Daoy (cell line): Measurements from ENCODE around the gene SLC7A10. TPM values are rescaled to one million over a fixed set of nuclear protein-coding genes. Genes with fewer than 3 reads are reported as not detected.

Experiments
- DNase-seq: peaks from one replicate; pipeline ENCODE4 v3.0.0-alpha.2; 2015; ENCODE audit warnings: low read depth
- total RNA-seq: library from RNA; depleted of rRNA; stranded (reverse); fragments of >200 nt; shearing (Covaris generic); gene quantifications from 2 replicates; pipeline ENCODE4 v1.2.3, GENCODE V29; 2014; rRNA removed

Gene SLC7A10
- not detected in 2 replicates for total RNA-seq

DNA sequence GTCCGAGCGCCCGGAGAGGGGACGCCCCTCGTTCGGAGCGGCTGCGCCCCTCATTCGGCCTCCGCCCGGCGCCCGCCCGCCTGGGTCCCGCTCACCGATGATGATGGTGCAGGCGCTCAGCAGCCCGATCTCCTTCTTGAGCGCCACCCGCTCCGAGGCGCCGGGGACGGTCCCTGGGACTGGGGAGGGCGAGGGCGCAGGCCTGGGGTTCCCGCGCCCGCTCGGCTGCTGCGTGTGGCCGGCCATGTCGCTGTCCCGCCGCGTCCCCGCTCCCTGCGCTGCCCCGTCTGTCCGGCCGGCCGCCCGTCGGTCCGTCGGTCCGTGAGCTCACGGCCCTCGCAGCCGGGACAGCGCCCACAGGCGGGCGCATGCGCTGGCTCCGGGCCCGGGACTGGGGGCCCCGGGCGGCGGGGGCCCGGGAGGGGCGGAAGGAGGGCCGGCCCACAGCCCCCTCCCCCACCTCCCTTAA lies at the start of gene SLC7A10:
Gene SLC7A10, minus strand, starts transcription at position 393 of the 469 bp plus-strand sequence. Its CDS starts 147 bp downstream, at position 246.
- DNase-seq = no peak

DNA sequence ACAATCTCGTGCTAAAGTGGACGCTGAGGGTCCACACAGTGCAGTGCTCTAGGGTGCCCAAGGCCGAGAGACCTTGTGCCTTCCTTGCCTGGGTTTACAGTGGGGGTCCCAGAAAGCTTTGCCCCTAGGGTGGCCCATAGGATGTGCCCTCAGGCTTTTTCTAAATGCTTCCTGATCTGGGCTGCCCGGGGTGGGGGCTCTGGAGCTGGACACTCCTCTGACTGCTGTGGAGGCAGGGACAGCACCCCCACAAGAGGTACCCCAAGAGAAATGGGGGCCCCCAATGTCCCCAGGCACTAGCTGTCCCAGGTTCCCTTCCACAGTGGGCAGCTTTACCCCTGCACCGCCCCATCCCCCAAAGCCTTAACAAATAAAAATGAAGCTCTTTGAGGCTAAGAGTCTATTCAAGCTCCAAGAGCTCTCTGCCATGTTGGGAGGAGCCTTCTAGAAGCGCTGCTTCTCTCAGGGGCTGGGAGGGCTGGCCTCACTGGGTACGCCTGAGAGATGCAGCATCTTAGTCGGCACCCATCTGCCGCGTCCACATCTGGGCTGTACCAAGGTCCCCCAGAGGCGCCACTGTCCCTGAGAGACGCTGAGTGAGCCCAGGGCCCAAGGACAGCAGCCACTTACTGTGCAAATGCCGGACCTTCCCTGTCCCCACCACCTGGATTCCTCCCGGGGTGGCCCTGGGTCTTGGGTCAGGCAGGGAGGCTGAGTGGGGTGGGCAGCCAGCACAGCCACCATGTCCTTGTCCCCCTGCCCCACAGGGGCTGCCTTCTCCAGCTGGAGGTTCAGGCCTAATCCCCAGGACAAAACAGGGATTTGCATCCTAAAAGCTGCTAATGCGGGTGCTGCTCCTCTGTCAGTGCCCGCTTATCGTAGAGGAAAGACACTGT lies 49.3 kb upstream of the SLC7A10 start:
- DNase-seq = no peak

DNA sequence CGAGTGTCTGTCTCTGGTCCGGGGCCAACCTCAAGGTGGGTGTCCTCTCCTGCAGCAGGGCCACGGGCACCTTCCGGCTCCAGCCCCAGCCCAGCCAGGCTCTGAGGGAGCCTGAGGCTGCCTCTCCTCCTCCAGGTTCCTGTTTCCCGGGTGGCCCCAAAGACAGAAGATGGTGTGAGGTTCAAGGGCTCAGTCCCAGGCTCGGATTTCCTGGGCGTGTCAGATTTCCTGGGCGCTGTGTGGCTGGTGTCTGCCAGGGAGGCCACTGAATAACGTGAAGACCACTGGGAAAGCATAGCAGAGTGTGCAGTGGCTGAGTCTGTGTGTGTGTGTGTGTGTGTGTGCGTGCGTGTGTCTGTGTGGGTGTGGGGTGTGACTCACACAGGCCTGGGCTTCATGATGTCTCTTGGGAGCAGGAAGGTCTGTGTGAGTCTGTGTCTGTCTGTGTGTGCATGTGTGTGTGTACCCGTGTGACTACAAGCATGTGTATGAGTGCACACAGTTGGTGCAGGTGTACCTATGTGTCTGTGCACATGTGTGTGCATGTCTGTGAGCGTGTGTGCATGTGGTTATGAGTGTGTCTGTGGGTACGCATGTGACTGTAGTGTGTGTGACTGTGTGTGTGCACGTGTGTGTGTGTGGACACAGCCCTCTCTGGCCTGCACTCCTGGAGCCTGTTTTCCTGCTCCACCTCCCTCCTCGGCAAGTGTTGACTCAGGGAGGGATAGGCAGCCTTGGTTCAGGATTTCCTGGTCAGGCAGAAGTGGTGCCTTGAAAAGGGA lies 48.4 kb upstream of the SLC7A10 start:
- peak; percentile 84 for DNase-seq

DNA sequence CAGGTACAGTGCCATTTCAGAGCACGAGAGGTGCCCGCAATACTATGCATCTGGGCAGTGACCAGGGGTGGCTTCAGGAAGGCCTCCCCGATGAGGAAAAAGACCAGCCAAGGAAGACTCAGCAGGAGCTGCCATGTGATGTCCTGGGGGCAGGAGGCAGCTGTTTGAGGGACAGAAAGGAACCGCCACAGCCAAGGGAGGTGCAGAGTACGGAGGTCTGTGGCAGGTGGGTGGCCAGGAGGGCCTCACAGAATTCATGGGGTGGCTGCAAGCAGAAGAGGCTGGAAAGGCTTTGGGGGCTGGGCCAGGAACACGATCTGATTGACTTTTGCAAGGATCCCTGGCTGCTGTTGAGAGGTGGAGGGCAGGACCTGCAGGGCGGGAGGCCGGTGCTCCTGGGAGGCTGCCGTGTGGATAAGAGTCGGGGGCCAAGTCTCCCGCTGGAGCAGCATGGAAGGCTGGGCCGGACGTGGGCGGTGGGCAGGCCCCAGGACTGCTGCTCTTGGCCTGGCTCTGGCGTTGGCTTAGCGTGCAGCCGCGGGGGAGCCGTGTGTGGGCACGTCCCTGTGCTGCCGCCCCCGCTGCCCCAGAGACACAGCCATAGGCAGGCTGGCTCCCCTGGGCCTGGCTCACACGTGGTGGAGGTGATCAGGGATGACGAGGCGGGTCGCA lies 47.6 kb upstream of the SLC7A10 start:
- peak; percentile 43 for DNase-seq

DNA sequence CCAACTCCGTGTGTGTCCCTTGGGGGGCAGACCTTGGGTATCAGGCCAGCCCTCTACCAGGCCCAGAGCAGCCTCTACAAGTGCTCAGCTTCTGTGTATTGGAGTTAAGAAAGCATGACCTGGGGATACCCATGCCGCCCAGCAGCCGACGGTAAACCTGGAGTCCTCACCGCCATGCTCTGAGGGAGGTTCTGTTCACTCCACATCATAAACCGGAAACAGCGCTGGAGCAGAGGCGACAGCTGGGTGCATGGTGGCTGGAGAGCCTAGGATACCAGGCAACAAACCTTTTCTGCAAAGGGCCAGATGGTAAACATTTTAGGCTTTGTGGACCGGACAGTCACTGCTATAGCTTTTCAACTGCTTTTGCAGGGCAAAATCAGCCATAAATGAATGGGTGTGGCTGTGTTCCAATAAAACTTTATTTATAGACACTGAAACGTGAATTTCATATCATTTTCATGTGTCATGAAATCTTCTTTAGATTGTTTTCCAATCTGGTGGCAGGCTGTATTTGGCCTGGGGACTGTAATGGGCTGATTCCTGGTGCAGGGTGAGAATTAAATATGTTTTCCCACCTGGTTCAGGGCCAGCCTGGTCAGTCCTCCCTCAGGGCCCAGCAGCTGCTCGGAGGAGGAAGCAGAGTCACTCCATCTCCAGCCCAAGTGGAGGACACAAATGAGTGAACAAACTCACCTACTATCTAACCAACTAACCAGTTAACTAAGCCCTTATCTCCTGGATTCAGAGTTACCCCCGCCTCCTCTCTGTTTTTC lies 45.8 kb upstream of the SLC7A10 start:
- no peak for DNase-seq

DNA sequence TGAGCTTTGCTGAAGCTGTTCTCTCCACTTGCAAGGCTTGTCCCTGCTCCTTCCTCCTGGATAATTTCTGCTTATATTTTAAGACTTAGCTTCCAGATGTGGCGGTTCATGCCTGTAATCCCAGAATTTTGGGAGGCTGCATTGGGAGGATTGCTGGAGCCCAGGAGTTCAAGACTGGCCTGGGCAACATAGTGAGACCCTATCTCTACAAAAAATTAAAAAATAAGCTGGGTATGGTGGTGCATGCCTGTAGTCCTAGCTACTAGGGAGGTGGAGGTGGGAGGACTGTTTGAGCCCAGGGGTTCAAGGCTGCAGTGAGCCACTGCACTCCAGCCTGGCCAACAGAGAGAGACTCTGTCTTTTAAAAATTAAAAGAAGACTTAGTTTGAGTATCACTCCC lies 45.1 kb upstream of the SLC7A10 start:
- DNase-seq = no peak

DNA sequence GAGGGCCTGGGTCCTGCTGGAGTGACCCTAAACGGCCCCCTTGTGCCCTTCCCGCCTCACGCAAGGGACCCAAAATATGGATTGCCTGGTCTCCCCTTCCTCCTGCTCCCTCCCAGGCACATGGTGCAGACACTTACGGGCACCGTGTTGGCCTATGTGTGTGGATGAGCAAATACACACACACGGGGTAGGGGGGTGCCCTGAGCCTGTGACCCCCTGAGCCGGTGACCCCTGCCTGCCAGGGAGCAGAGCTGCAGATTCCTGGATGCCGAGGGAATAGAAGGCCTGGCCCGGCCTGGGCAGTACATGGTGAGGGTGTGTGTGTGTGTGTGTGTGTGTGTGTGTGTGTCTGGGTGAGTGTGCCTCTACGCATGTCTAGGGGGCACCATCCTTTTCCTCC lies 43.4 kb upstream of the SLC7A10 start:
- no peak for DNase-seq

DNA sequence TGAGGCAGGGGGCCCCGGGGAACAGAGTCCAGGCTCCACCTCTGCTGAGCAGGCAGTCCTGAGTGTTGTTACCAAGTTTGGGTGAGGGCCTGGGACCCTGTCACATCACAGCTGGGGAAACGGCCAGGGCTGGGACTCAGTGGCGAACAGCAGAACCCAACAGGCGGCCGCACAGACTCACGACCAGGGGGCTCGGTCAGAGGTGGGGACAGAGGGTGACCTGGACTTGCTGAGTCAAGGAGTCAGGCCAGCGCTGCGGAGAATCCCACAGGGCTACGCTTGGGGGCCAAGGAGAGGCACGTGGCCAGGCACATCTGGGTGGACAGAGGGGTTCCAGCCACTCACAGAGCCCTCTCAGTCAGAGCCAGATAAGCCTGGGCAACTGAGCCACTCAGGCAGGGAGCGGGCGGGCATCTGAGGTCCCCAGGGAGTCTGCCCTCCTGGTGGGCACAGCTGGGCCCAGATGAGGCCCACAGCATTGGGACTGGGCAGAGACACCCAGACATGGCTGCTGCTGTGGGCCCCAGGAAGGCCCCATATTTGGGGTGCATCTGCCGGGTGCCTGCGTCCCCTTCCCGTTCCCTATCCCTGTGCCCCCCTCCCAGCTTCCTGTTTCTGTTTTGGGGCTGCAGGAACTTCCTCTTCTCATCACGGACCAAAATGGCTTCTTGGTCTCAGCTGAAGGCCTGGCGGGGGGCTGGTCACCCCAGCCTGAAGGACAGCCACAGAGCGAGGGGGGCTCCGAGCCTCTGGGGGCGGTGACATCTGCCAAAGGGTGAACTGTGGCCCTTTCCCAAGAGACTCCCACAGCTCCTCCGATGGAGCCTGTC lies 42.7 kb upstream of the SLC7A10 start:
- DNase-seq = no peak

DNA sequence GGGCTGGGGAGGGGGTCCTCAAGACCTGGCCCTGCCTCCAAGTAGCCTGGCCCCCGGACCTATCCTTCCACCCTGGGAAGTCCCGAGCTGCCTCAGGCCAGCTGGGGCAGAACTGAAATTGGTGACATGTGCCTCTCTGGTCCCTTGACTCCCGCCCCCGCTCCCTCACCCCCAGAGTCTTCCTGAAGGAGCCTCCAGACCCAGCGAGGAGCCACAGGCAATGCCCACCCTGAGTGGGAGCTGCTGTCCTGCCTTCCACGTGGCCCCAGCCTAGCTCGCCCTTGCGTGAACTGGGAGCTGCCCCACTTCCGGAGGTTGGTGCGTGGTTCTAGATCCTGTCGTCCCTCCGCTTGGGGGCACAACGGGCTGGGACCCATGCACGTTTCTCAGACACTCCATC lies 42.1 kb upstream of the SLC7A10 start:
- DNase-seq = no peak

DNA sequence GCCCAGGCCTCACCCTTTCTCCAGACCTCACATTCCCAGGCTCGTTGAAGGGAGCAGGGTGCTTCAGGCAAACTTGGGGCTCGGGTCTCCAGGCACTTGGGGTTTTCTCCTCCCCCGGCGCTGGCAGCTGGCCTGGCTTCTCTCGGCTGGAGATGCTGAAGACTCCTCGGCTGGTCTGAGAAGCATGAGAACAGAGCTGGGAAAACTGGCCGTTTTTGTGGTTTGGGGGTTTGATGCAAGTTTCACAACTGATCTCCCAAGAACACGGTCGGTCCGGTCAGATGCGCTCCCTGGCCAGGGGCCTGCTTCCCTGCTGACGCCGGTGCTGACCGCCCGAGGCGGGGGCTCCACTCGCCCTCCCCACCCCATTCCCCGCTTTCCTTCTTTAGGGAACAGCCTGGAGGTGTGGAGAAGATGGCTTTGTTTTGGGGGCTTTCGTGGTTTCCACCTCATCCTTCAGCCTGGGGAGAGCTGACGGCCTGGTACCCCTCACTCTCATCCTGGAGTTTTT lies 41.4 kb upstream of the SLC7A10 start:
- DNase-seq = no peak

DNA sequence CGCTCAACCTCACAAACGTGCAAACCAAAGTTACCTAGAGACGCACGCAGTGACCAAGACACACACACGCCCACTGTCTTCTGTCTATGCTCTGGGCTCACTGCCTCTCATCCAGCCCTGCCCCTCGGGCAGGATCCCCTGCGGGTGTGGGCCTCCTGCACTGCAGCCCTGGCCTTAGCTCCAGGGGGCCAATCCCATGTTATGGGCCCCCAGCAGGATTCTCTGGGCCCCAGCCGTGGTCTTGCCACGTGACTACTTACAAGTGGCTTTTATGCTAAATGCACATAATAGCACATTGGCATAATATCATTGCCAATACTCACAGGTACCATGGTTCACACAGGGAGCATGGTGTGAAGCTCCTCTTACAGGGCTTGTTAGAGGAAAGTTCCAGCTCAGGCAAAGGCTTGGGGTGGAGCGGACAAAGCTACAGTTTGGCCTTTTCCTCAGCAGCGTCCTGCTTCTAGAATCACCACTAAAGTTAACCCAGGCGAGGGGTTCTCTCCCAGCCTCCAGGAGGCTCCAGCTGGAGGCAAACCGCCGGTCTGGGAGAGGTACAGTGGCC lies 39.3 kb upstream of the SLC7A10 start:
- no peak for DNase-seq

DNA sequence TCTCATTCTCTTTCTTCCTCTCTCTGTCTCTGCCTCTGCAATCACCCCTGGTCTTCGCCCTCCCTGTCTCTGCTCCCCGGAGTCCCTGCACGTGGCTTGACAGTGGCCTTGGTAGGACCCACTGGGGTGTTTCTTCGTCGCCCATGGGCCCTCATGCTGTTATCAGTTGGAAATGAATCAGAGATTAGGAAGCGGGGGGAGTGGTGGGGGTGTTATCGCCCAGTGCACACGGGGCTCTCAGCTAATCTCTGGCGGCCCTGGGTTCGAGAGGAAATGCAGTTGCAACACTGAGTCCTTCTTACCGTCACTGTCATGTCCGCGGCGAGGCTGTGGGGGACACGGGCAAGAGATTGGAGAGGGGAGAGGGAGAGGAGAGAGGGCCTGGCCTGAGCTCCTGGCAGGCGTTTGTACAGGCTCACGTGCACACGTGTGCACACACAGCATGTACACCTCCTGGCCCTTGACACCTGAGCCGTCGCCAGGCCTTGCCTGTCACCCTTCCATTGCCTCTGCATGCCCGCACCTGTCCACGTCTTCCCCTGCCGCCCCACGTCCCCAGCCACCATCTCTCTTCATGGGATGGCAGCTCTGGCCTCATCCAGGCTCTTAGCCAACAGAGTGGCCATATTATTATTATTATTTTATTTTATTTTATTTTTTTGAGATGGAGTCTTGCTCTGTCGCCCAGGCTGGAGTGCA lies 37.8 kb upstream of the SLC7A10 start:
- no peak for DNase-seq

DNA sequence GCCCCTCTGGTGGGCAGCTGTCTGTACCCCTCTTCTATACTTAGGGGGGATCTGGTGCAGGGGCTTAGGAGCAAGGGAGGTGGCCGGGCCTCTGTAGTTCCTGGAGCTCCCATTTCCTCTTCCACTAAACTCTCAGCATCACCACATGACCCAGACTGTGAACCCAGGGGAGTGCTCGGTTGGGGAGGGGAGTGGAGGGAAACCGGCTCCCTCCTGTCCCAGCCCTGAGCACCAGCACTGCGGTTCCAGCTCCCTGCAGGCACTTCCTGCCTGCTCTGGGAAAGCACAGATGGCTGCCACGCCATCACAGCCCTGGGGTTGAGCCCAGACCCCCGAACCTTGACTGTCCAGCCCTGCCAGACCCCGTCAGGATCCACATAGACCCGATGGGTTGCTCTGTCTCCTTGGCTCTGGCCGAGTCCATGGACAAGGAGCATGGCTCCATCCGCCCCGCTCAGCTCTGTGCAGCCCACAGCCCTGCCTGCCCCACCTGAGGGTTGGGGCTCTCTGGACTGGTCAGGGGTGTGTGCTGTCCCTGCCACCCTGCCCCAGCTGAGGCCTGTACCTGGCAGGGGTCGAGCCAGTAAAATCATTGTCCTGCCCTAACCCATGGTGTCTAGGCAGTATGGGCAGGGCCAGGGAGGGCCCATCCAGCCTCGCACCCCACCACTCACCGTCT lies 36.0 kb upstream of the SLC7A10 start:
- peak; percentile 29 for DNase-seq

DNA sequence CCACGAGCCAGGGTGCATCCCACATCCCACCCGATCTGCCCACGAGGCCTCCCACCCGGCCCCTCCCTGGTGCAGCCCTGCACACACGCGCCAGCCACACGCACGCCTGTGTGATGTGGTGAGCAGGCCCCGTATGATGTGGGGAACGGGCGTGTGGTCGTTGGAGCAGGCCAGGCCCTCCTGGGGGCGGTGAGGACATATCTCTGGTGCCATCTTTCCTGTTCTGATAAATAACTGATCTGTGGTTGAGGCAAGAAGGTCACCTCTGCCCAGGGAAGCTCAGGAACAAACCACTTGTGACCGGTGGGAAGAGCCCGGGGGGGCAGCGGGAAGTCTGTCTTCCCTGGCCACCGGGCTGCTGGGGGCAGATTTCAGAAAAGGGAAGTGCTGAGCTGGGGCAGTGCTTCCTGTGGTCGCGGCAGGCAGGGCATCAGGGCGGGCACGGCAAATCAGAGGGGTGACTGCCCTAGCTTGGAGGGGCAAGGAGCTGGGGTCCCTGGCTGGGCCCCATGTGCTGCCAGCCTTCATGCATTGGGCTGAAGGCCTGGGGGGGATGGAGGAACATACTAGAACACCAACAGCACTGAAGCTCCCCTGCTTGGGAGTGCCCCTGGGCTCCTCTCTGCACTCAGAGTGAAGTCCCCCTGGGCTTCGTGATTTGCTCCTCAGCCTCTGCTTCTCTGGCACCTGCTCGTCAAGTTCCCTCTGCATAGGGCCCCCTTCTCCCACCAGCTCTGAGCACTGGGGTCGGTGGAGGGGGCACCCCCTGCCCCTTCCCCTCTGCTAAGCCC lies 35.2 kb upstream of the SLC7A10 start:
- no peak for DNase-seq

DNA sequence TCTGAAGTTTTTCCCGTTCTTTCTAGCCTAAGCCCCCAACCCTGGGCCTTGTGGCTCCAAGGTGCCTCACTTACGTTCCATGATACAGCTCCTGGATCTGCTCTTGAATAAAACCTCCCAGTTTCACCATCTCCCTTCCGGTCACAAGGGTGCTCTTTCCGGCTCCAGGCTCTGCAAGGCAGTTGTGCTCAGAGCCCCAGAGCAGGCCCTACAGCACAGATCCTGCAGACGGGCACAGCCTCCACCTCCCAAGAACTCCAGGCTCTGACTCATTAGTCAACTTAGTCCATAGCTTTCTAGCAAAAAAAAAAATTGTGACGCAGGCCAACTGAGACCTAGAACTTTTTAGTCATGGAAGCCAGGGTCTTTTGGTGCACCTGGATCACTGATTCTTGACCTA lies 33.9 kb upstream of the SLC7A10 start:
- DNase-seq = peak; percentile 29

DNA sequence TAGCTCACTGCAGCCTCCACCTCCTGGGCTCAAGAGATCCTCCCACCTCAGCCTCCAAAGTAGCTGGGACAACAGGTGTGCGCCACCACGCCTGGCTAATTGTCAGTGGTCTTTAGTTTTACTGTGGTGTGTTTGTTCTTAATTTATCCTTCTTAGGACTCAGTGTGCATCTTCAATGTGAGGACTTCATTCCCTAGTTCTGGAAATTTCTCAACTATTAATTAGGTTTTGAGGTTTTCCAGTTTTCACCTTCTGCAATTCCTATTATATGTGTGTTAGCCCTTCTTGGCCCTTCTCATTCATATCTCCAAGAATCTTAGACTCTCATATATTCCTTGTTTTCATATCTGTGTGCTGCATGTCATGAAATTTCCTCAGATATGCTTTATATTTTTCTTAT lies 32.2 kb upstream of the SLC7A10 start:
- no peak for DNase-seq

DNA sequence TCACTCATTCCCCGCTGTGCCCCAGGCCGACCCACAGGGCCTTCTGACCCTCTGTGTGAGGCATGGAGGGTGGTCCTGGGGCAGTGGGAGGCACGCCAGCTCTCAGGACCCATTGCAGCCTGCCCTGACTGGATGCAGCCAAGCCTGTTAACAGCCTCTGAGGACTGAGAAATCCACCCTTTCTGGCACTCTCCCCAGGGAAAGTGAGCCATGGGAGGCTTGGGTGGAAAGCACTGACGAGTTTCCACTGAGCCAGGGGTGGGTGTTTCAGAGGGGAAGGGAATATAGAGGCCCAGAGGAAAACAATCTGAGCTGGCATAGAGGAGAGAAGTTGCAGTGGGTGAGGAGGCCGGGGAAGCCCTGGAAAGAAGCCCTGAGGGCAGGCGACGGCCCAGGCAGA lies 30.6 kb upstream of the SLC7A10 start:
- no peak for DNase-seq

DNA sequence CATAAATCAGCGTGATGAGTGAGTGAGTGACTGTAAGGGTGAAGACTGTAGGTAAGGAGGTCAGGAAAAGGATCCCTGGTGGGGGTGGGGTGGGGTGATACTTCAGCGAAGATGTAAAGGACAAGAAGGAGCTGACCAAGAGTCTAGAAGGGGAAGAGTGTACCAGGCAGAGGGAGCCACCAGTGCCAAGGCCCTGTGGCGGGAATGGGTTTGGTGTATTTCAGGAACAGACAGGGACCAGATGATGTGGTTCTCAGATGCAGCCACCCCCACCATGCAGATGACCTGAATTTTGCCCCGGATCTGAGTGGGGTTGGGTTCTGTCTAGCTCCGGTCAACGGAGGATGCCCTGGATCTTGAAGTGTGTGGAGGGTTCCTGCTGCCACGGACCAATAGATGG lies 30.1 kb upstream of the SLC7A10 start:
- DNase-seq = no peak
